ENCODE measurements around the gene POLR3H. TPM values are rescaled to one million over a fixed set of nuclear protein-coding genes. Genes with fewer than 3 reads are reported as not detected.

POLR3H gene
- total and polyA plus RNA-seq, 2 donors (not counting 3 experiments of a cell fraction or from before 2014, with no cell fraction given), result 31.2 to 39.4 TPM

- Histone ChIP-seq H3K27ac (ENCODE audit: insufficient read depth, low read depth, low read length) (no peak overlapping the region), H3K79me2 (ENCODE audit: control insufficient read depth, insufficient read depth, low read length) (no peaks in the 10 kb centered on the region), H3K36me3 (ENCODE audit: control insufficient read depth in 2 of 2, extremely low read depth in 1 of 2, insufficient read depth in 2 of 2, low read length in 2 of 2) (peaks cover 0 to 7% of the 10 kb centered on the region in 2 experiments), H3K4me2 (ENCODE audit: insufficient read depth, low read length) (no peak overlapping the region), H3K9me1 (replicated peaks; ENCODE audit: control insufficient read depth, extremely low read depth, insufficient read depth, low read length) (no peaks in the 10 kb centered on the region), H3K27me3 (ENCODE audit: control insufficient read depth in 2 of 2, insufficient read depth in 2 of 2, low read length in 2 of 2) (no peaks in the 10 kb centered on the region), H2AFZ (ENCODE audit: low read depth, low read length) (no peak overlapping the region), H3K9ac (replicated peaks; ENCODE audit: extremely low read depth, insufficient read depth, low read length) (no peak overlapping the region), H3K4me3 (replicated peaks in 1 of 3; ENCODE audit: insufficient read depth in 1 of 3, low read depth in 1 of 3, low read length in 3 of 3) (no peak overlapping the region), H3K9me3 (replicated peaks; ENCODE audit: control insufficient read depth, insufficient read depth, low read length) (no peaks in the 10 kb centered on the region), H4K20me1 (replicated peaks; ENCODE audit: control insufficient read depth, extremely low read depth, insufficient read depth, low read length) (no peaks in the 10 kb centered on the region), H3K4me1 (ENCODE audit: control insufficient read depth, extremely low read depth, insufficient read depth, low read length) (no peaks in the 10 kb centered on the region)
- dilution Hi-C loops (cut with MboI; ENCODE audit: extremely low pct_ligation_motif_present, low sequenced_read_pairs), result no loop called here
- TF ChIP-seq FOS (IDR thresholded peaks at IDR 0.05; ENCODE audit: borderline replicate concordance, insufficient read depth, low read length) (no peak), POLR2AphosphoS5 (IDR thresholded peaks at IDR 0.05; ENCODE audit: insufficient read depth, low read depth, low read length) (no peak), MAX (IDR thresholded peaks at IDR 0.05; ENCODE audit: insufficient read depth, insufficient read length) (no peak), EZH2 (IDR thresholded peaks at IDR 0.05; ENCODE audit: borderline replicate concordance, low read depth, low read length, severe bottlenecking) (no peak), MYC (IDR thresholded peaks at IDR 0.05; ENCODE audit: low read depth, low read length) (no peak), GATA2 (IDR thresholded peaks at IDR 0.05; ENCODE audit: insufficient read depth, insufficient read length, low read depth, low read length) (no peak), JUN (IDR thresholded peaks at IDR 0.05; ENCODE audit: borderline replicate concordance, insufficient read depth, insufficient read length, low read depth) (no peak)
- POLR2A ChIA-PET, result no interaction called here
- intact Hi-C loops (cut with micrococcal nuclease), result no loop called here
- BruUV-seq (replicated peaks), result no TSS peak
- FAIRE-seq (no peak), DNase-seq (ENCODE audit: low read depth, low spot score) (no peak)
- CTCF ChIA-PET, result interaction anchor here (1.0 kb wide), 2 partner anchors 15 to 31 kb away, joined by 3 read pairs; partner anchors contain the start of genes PMM1 and POLR3H
Measured at GRCh38 chr22:41574847-41575381, 30.6 kb upstream of the POLR3H start.

DNA sequence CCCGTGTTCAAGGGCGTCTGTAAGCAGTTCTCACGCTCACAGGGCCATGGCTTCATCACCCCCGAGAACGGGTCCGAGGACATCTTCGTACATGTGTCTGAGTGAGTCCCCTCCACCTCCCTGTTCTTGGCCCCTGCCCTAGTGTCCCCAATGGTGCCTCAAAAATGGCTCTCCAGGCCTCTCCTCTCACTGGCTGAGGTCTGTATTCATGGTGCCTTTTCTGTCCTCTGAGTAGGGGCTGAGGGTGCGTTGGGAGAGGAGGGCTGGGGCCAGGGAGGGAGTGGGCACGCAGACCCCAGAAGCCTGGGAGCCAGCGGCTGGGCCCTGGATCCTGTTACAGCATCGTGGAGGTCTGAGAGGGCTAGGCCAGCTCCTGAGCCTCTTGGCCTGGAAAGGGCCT, 29.4 kb upstream of the POLR3H start:
- CTCF ChIA-PET, result no interaction called here
- Histone ChIP-seq H3K4me3 (replicated peaks in 1 of 3; ENCODE audit: insufficient read depth in 1 of 3, low read depth in 1 of 3, low read length in 3 of 3) (no peak overlapping the region), H3K27me3 (ENCODE audit: control insufficient read depth in 2 of 2, insufficient read depth in 2 of 2, low read length in 2 of 2) (no peaks in the 10 kb centered on the region), H3K27ac (ENCODE audit: insufficient read depth, low read depth, low read length) (no peak overlapping the region), H3K4me2 (ENCODE audit: insufficient read depth, low read length) (no peak overlapping the region), H3K9me3 (replicated peaks; ENCODE audit: control insufficient read depth, insufficient read depth, low read length) (no peaks in the 10 kb centered on the region), H3K9me1 (replicated peaks; ENCODE audit: control insufficient read depth, extremely low read depth, insufficient read depth, low read length) (no peaks in the 10 kb centered on the region), H3K9ac (replicated peaks; ENCODE audit: extremely low read depth, insufficient read depth, low read length) (no peak overlapping the region), H3K79me2 (ENCODE audit: control insufficient read depth, insufficient read depth, low read length) (no peaks in the 10 kb centered on the region), H4K20me1 (replicated peaks; ENCODE audit: control insufficient read depth, extremely low read depth, insufficient read depth, low read length) (no peaks in the 10 kb centered on the region), H3K36me3 (ENCODE audit: control insufficient read depth in 2 of 2, extremely low read depth in 1 of 2, insufficient read depth in 2 of 2, low read length in 2 of 2) (peaks cover 0 to 3% of the 10 kb centered on the region in 2 experiments), H3K4me1 (ENCODE audit: control insufficient read depth, extremely low read depth, insufficient read depth, low read length) (no peaks in the 10 kb centered on the region), H2AFZ (ENCODE audit: low read depth, low read length) (no peak overlapping the region)
- intact Hi-C loops (cut with micrococcal nuclease) (no loop called here), dilution Hi-C loops (cut with MboI; ENCODE audit: extremely low pct_ligation_motif_present, low sequenced_read_pairs) (no loop called here)
- POLR2A ChIA-PET, result no interaction called here
- FAIRE-seq (no peak), DNase-seq (ENCODE audit: low read depth, low spot score) (no peak)
- TF ChIP-seq MYC (IDR thresholded peaks at IDR 0.05; ENCODE audit: low read depth, low read length) (no peak), CTCF (IDR thresholded peaks at IDR 0.05; ENCODE audit: extremely low read depth in 1 of 2, insufficient read depth in 1 of 2, low read depth in 1 of 2, low read length in 2 of 2) (no peak), JUN (IDR thresholded peaks at IDR 0.05; ENCODE audit: borderline replicate concordance, insufficient read depth, insufficient read length, low read depth) (no peak), MAX (IDR thresholded peaks at IDR 0.05; ENCODE audit: insufficient read depth, insufficient read length) (no peak), POLR2AphosphoS5 (IDR thresholded peaks at IDR 0.05; ENCODE audit: insufficient read depth, low read depth, low read length) (no peak), POLR2A (IDR thresholded peaks at IDR 0.05; ENCODE audit: low read depth, low read length) (no peak), FOS (IDR thresholded peaks at IDR 0.05; ENCODE audit: borderline replicate concordance, insufficient read depth, low read length) (no peak), GATA2 (IDR thresholded peaks at IDR 0.05; ENCODE audit: insufficient read depth, insufficient read length, low read depth, low read length) (no peak), EZH2 (IDR thresholded peaks at IDR 0.05; ENCODE audit: borderline replicate concordance, low read depth, low read length, severe bottlenecking) (no peak)
- no TSS peak for BruUV-seq (replicated peaks)

All from endothelial cell of umbilical vein (primary cell).